Measurements from ENCODE around the gene TNRC6A. TPM values are rescaled to one million over a fixed set of nuclear protein-coding genes. Genes with fewer than 3 reads are reported as not detected.

Gene TNRC6A
- total RNA-seq, 4 donors from 2014 or later, result 26.3 to 120 (median 49.2) TPM

DNA sequence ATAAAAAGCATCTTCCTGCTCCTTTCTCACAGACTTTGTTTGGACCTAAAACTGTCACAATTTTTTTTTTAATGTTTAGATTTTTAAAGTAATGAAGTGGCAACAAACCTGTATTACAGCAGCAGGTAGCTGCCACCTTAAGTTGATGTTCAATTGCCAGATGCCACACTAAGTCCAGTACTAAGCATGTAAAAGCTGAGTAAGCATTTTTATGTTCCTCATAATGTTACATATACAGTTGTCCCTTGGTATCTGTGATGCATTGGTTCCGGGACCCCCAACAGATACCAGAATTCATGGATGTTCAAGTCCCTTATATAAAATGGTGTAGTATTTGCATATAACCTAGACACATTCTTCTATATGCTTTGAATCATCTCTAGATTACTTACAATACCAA, 45.1 kb downstream of the TNRC6A start:
- 96% methylated on average over 1 of the region's 1 CpG for WGBS
- DNase-seq (ENCODE audit: low spot score in 2 of 2), result no peak
- no peak overlapping the region for H3K27ac ChIP-seq
- TF ChIP-seq POLR2AphosphoS5 (IDR thresholded peaks at IDR 0.05), result no peak
- TF ChIP-seq POLR2A (IDR thresholded peaks at IDR 0.05), result no peak
- TF ChIP-seq EP300 (IDR thresholded peaks at IDR 0.05), result no peak
- TF ChIP-seq, protein P1, sequence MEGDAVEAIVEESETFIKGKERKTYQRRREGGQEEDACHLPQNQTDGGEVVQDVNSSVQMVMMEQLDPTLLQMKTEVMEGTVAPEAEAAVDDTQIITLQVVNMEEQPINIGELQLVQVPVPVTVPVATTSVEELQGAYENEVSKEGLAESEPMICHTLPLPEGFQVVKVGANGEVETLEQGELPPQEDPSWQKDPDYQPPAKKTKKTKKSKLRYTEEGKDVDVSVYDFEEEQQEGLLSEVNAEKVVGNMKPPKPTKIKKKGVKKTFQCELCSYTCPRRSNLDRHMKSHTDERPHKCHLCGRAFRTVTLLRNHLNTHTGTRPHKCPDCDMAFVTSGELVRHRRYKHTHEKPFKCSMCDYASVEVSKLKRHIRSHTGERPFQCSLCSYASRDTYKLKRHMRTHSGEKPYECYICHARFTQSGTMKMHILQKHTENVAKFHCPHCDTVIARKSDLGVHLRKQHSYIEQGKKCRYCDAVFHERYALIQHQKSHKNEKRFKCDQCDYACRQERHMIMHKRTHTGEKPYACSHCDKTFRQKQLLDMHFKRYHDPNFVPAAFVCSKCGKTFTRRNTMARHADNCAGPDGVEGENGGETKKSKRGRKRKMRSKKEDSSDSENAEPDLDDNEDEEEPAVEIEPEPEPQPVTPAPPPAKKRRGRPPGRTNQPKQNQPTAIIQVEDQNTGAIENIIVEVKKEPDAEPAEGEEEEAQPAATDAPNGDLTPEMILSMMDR (IDR thresholded peaks at IDR 0.05), result no peak
- peaks cover 28% of the 10 kb centered on the region for H3K4me1 ChIP-seq
- peaks cover 34% of the 10 kb centered on the region for H3K36me3 ChIP-seq
- no peaks in the 10 kb centered on the region for H3K9me3 ChIP-seq
- H3K27me3 ChIP-seq, result no peaks in the 10 kb centered on the region
- no peak overlapping the region for H3K4me3 ChIP-seq

DNA sequence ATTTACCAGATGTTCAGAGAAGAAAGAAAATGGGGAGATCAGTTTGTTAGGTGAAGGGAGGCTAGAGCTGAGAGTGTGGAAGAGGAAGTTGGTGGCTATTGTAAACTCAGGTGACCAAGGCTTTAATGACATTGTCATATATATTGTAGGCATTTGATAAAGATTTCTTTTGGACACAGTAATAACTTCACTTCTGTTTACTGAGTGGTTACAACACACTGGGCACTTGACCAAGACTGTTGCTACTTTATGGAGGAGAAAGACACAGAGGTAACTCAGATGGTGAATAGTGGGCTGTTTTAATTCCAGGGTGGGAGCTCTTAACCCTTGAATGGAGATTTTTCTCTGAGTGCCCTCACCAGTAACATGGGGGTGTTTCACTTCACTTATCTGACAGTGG, 46.0 kb downstream of the TNRC6A start:
- Histone ChIP-seq H3K9me3 (no peaks in the 10 kb centered on the region), H3K36me3 (peaks cover 43% of the 10 kb centered on the region), H3K4me3 (no peak overlapping the region), H3K4me1 (peaks cover 28% of the 10 kb centered on the region), H3K27me3 (no peaks in the 10 kb centered on the region), H3K27ac (no peak overlapping the region)
- no peak for DNase-seq (ENCODE audit: low spot score in 2 of 2)
- TF ChIP-seq POLR2A (IDR thresholded peaks at IDR 0.05) (no peak), POLR2AphosphoS5 (IDR thresholded peaks at IDR 0.05) (no peak), EP300 (IDR thresholded peaks at IDR 0.05) (no peak)

DNA sequence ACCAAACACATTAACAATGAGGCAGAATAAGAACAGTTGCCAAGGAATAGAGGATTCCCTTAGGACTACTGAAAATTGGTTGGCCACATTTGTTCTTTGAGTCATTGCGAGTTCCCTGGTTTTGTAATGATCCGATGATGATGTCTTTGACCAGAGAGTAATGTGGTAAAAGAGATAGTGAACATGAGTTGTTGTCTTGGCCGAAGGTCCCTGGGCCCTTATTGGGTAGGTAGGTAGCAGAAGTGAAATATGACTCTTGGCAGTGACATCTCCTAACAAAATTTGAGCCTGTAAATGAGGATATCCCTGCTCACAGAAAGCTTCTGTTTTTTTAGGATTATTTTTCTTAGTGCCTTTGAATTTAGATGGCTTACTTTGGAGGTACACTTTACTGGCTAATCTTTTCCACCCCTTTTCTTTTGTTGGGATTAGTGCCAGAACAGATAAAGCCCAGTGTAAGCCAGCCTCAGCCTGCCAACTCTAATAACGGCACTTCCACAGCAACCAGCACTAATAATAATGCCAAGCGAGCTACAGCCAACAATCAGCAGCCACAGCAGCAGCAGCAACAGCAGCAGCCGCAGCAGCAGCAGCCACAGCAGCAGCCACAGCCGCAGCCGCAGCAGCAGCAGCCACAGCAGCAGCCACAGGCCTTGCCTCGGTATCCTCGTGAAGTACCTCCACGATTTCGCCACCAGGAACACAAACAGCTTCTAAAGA, 47.2 kb downstream of the TNRC6A start:
- H3K4me1 ChIP-seq, result peaks cover 28% of the 10 kb centered on the region
- TF ChIP-seq, protein P1 (IDR thresholded peaks at IDR 0.05), result no peak
- TF ChIP-seq POLR2AphosphoS5 (IDR thresholded peaks at IDR 0.05) (no peak), POLR2A (IDR thresholded peaks at IDR 0.05) (no peak), EP300 (IDR thresholded peaks at IDR 0.05) (no peak)
- no peak overlapping the region for H3K27ac ChIP-seq
- H3K27me3 ChIP-seq, result no peaks in the 10 kb centered on the region
- DNase-seq (ENCODE audit: low spot score in 2 of 2), result no peak
- H3K9me3 ChIP-seq, result no peaks in the 10 kb centered on the region
- WGBS, result 60% methylated on average over 12 of the region's 12 CpGs
- H3K4me3 ChIP-seq, result no peak overlapping the region
- peaks cover 52% of the 10 kb centered on the region for H3K36me3 ChIP-seq

DNA sequence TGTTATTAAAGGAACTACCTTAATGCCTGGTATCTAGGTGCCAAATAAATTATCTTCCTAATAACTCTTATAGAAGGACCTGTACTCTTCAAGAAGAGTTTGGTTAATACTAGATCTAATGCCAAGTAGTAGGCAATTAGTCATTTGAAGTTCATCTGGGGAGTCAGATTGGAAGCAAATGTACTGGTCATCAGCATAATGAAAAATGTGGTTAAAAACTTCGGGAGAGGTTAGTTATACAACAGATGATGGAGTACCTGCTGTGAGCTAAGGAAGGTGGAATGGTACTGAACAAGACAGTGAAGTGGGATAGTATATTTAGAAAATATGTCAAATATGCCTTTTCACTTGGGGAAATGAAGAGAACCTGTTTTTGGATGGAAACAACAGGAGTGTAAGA, 49.2 kb downstream of the TNRC6A start:
- TF ChIP-seq EP300 (IDR thresholded peaks at IDR 0.05) (no peak), POLR2AphosphoS5 (IDR thresholded peaks at IDR 0.05) (no peak), POLR2A (IDR thresholded peaks at IDR 0.05) (no peak)
- TF ChIP-seq, protein P1 (IDR thresholded peaks at IDR 0.05), result no peak
- Histone ChIP-seq H3K9me3 (no peaks in the 10 kb centered on the region), H3K4me3 (no peak overlapping the region), H3K27me3 (no peaks in the 10 kb centered on the region), H3K4me1 (peaks cover 23% of the 10 kb centered on the region), H3K27ac (no peak overlapping the region), H3K36me3 (peaks cover 63% of the 10 kb centered on the region)
- DNase-seq (ENCODE audit: low spot score in 2 of 2), result no peak
- WGBS, result 84% methylated on average over 1 of the region's 1 CpG

DNA sequence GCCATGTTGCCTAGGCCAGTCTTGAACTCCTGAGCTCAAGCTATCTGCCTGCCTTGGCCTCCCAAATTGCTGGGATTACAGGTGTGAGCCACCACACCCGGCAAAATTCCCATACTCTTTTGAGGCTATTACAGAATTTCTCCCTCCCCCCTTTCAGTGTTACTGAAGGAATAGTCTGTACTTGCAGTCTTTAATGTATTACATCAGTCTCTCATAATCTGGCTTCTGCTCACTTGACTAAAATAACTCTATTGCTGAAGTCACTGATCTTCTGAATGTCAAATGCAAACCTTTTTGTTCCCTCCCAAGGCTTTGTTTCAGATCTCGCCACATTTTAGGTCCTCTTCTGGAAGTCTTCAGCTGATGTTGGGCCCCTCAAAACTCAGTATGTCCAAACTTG, 51.8 kb downstream of the TNRC6A start:
- 100% methylated on average over 2 of the region's 2 CpGs for WGBS
- Histone ChIP-seq H3K4me3 (no peak overlapping the region), H3K4me1 (peaks cover 15% of the 10 kb centered on the region), H3K27ac (no peak overlapping the region), H3K36me3 (peaks cover 71% of the 10 kb centered on the region), H3K9me3 (no peaks in the 10 kb centered on the region), H3K27me3 (no peaks in the 10 kb centered on the region)
- TF ChIP-seq POLR2A (IDR thresholded peaks at IDR 0.05) (no peak), POLR2AphosphoS5 (IDR thresholded peaks at IDR 0.05) (no peak), EP300 (IDR thresholded peaks at IDR 0.05) (no peak)
- DNase-seq (ENCODE audit: low spot score in 2 of 2), result no peak

DNA sequence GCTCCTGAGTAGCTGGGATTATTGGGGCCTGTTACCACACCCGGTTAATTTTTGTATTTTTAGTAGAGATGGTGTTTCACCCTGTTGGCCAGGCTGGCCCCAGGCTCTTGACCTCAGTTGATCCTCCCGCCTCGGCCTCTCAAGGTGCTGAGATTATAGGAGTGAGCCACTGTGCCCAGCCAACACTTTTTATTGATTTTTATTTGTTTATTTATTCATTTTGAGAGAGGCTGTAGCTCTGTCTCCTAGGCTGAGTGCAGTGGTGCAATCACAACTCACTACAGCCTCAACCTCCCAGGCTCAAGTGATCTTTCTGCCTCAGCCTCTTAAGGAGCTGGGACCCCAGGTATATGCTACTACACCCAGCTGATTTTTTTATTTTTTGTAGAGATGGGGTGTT, 54.7 kb downstream of the TNRC6A start:
- TF ChIP-seq EP300 (IDR thresholded peaks at IDR 0.05) (no peak), POLR2A (IDR thresholded peaks at IDR 0.05) (no peak), POLR2AphosphoS5 (IDR thresholded peaks at IDR 0.05) (no peak)
- TF ChIP-seq, protein P1 (IDR thresholded peaks at IDR 0.05), result no peak
- DNase-seq (ENCODE audit: low spot score in 2 of 2), result no peak
- H3K4me1 ChIP-seq, result no peaks in the 10 kb centered on the region
- H3K9me3 ChIP-seq, result no peaks in the 10 kb centered on the region
- no peak overlapping the region for H3K27ac ChIP-seq
- H3K4me3 ChIP-seq, result no peak overlapping the region
- H3K36me3 ChIP-seq, result peaks cover 70% of the 10 kb centered on the region
- WGBS, result 90% methylated on average over 3 of the region's 3 CpGs
- H3K27me3 ChIP-seq, result no peaks in the 10 kb centered on the region
